Activated CD4-positive, alpha-beta memory T cell treated with anti-CD3 and anti-CD28 coated beads, Interleukin-2, amount 10 ng/mL, durations not matched to agents 7 days and 5 days (primary cell): ENCODE data around the gene SLFN5. TPM values are rescaled to one million over a fixed set of nuclear protein-coding genes. Genes with fewer than 3 reads are reported as not detected.
"Not testable (repeated sequence)": the region's sequence is repeated elsewhere in the genome, so short reads cannot be mapped to it uniquely, and the experiment has no call there.

ENCODE experiments used
- CTCF ChIA-PET: fragments of 350-600 bp; sonication (Branson Sonifier 250); formaldehyde crosslinking; loops from one replicate; lab custom pipeline; 2021; ENCODE audit warnings: antibody characterized with exemption, inconsistent platforms; lab: Charles Lee
- POLR2A ChIA-PET: fragments of 350-600 bp; sonication (Branson Sonifier 250); formaldehyde crosslinking; loops from one replicate; lab custom pipeline; 2021; ENCODE audit warnings: antibody characterized with exemption; lab: Charles Lee
- DNase-seq: peaks from one replicate; pipeline ENCODE4 v3.0.0-alpha.2; 2020
- H3K27ac Mint-ChIP-seq: one replicate; pipeline ENCODE4 v1.8.0; 2021; ENCODE audit warnings: mild to moderate bottlenecking, mixed read lengths
- H3K27me3 Mint-ChIP-seq: one replicate; pipeline ENCODE4 v1.8.0; 2021; ENCODE audit warnings: mixed read lengths
- H3K36me3 Mint-ChIP-seq: one replicate; pipeline ENCODE4 v1.8.0; 2021; ENCODE audit warnings: low read depth, mixed read lengths
- H3K4me1 Mint-ChIP-seq: one replicate; pipeline ENCODE4 v1.8.0; 2021; ENCODE audit warnings: mixed read lengths
- H3K4me3 Mint-ChIP-seq: one replicate; pipeline ENCODE4 v1.8.0; 2021; ENCODE audit warnings: mild to moderate bottlenecking, mixed read lengths
- H3K9me3 Mint-ChIP-seq: one replicate; pipeline ENCODE4 v1.8.0; 2021; ENCODE audit warnings: mixed read lengths
- total RNA-seq, 2 experiments: library from RNA; stranded (reverse); gene quantifications; one replicate each; pipeline ENCODE4 v1.2.3, GENCODE V29; 2021

SLFN5 gene
- total RNA-seq, 2 experiments from 2014 or later = 231 to 240 TPM

DNA sequence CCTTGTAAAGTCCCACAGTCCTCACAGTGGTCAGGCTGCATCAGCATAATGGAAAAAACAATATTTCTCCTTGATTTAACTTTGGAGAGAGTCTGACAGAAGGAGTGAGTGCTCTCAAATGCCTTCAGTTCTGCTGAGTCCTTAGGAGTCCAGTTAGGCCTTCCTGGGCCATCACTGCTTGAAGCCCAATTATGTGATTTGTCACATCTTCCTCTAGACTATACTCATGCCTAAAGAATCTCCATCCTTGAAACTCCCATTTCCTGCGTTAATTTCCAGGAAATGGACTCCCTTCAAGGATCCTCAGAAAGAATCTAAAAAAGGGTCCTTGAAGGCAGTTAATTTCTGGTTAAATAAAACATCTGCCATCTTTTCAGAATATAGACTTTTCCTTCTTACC is 52.8 kb downstream of the SLFN5 start:
- Mint-ChIP-seq H3K4me3 (no peak overlapping the region), H3K36me3 (peaks cover 9% of the 10 kb centered on the region), H3K9me3 (peaks cover 22% of the 10 kb centered on the region), H3K27ac (no peak overlapping the region), H3K4me1 (peaks cover 3% of the 10 kb centered on the region), H3K27me3 (peaks cover 34% of the 10 kb centered on the region)
- DNase-seq = no peak
- POLR2A ChIA-PET = no interaction called here
- CTCF ChIA-PET = no interaction called here

DNA sequence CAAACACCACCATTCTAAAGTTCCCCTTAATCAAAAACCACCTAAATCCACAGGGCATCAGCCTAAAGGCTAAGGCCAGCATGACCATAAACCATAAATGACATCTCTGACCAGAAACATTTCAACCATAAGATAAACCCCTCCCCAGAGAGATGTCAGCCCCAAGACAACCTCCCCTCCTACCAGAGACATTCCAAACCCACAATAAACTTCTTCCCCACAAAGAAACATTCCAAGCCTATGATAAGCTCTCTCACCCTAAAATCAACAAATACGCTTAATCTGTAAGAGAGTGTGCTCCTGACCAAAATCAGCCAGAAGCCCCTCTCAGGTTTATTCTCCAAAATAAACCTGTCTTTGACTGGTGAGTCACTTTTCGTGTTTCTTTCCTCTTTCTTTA is 54.8 kb downstream of the SLFN5 start:
- Mint-ChIP-seq H3K4me3 (no peak overlapping the region), H3K36me3 (peaks cover 17% of the 10 kb centered on the region), H3K4me1 (peaks cover 3% of the 10 kb centered on the region), H3K27me3 (peaks cover 33% of the 10 kb centered on the region), H3K9me3 (peaks cover 33% of the 10 kb centered on the region), H3K27ac (no peak overlapping the region)
- ChIA-PET CTCF (no interaction called here), POLR2A (no interaction called here)
- DNase-seq = no peak

DNA sequence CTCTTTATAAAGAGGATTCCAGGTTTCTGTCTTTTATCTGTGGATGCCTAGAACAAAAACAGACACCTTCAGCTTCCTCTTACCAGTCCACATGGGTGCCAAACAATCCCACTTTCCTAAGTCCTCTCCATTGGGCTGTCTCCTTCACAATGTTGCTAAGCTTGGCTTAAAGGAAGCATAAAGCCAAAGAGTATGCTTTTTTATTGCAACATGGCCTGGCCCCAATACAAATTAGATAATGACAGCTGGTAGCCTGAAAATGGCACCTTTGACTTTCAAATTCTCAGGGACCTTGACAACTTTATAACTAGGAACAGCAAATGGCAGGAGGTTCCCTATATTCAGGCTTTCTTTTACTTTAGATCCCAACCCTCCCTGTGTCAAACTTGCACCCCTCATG is 55.8 kb downstream of the SLFN5 start:
- Mint-ChIP-seq H3K36me3 (peaks cover 21% of the 10 kb centered on the region), H3K27me3 (peaks cover 25% of the 10 kb centered on the region), H3K4me1 (peaks cover 3% of the 10 kb centered on the region), H3K9me3 (peaks cover 39% of the 10 kb centered on the region), H3K4me3 (no peak overlapping the region), H3K27ac (no peak overlapping the region)
- ChIA-PET CTCF (interaction anchor here (2.0 kb wide), 1 partner anchor 14 kb away, joined by 7 read pairs; no protein-coding TSS in a partner anchor), POLR2A (no interaction called here)
- DNase-seq = no peak

DNA sequence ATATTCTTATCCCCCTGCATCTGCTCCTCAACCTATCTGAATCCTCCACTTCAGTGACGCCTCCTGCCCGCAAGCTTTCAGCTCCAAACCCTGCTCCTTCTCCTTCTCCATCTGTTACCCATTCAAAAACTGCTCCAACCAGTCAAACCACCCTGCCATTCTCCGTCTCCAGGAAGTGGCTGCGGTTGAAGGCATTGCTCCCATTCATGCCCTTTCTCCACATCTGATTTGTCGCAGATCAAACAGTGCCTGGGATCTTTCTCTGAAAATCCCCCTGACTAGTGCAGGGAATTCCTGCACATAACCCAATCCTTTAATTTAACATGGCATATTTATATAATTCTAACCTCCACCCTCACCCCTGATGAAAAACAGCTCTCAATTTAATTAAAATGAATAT is 56.3 kb downstream of the SLFN5 start:
- POLR2A ChIA-PET = no interaction called here
- CTCF ChIA-PET = interaction anchor here (2.0 kb wide), 1 partner anchor 14 kb away, joined by 7 read pairs; no protein-coding TSS in a partner anchor
- no peak for DNase-seq
- Mint-ChIP-seq H3K4me3 (no peak overlapping the region), H3K36me3 (peaks cover 26% of the 10 kb centered on the region), H3K4me1 (peaks cover 3% of the 10 kb centered on the region), H3K27me3 (peaks cover 21% of the 10 kb centered on the region), H3K27ac (no peak overlapping the region), H3K9me3 (peaks cover 44% of the 10 kb centered on the region)

DNA sequence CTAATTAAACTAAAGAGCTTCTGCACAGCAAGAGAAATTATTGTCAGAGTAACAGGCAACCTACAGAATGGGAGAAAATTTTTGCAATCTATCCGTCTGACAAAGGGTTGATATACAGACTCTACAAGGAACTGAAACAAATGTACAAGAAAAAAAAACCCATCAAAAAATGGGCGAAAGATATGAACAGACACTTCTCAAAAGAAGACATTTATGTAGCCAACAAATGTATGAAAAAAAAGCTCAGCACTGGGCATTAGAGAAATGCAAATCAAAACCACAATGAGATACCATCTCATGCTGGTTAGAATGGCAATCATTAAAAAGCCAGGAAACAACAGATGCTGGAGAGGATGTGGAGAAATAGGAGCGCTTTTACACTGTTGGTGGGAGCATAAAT is 66.5 kb downstream of the SLFN5 start:
- peaks cover 18% of the 10 kb centered on the region for H3K9me3 Mint-ChIP-seq
- POLR2A ChIA-PET = interaction anchor here (6.4 kb wide), 1 partner anchor 228 kb away, joined by 141 read pairs; the partner anchor contains the start of gene SLFN12L
- H3K27ac Mint-ChIP-seq = not testable (repeated sequence)

DNA sequence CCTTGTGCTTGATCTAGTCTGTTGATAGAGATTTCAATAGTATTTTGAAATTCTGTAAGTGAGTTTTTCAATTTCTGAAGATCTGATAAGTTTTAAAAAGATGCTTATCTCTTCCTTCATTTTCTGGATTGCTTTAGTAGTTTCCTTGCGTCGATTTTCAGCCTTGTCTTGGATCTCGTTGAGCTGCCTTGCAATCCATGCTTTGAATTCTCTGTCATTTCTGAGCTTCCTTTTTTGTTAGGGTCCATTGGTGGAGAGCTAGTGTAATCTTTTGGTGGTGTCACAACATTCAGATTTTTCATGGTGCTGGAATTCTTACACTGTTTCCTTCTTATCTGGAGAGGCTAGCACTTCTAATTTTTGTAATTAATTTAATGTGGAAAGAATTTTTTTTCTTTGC is 69.5 kb downstream of the SLFN5 start:
- Mint-ChIP-seq H3K27me3 (peaks cover 7% of the 10 kb centered on the region), H3K4me3 (no peak overlapping the region), H3K4me1 (peaks cover 37% of the 10 kb centered on the region), H3K9me3 (peaks cover 9% of the 10 kb centered on the region), H3K27ac (no peak overlapping the region), H3K36me3 (peaks cover 10% of the 10 kb centered on the region)
- DNase-seq = no peak
- ChIA-PET CTCF (interaction anchor here (0.6 to 4.0 kb wide), 31 partner anchors 13 to 582 kb away, joined by 3 to 91 read pairs (median 5); partner anchors contain the start of genes SLFN11, SLFN12L and SLFN13), POLR2A (interaction anchor here (0.7 to 6.4 kb wide), 17 partner anchors 34 to 301 kb away, joined by 3 to 141 read pairs (median 7); partner anchors contain the start of genes PEX12, SLFN11, SLFN12L and SLFN13)

More for the DNA sequence above, 66.5 kb downstream of the SLFN5 start:
- Mint-ChIP-seq H3K4me1 (peaks cover 24% of the 10 kb centered on the region), H3K36me3 (peaks cover 12% of the 10 kb centered on the region)
- DNase-seq, CTCF ChIA-PET, H3K27me3 Mint-ChIP-seq, H3K4me3 Mint-ChIP-seq: not testable (repeated sequence)

DNA sequence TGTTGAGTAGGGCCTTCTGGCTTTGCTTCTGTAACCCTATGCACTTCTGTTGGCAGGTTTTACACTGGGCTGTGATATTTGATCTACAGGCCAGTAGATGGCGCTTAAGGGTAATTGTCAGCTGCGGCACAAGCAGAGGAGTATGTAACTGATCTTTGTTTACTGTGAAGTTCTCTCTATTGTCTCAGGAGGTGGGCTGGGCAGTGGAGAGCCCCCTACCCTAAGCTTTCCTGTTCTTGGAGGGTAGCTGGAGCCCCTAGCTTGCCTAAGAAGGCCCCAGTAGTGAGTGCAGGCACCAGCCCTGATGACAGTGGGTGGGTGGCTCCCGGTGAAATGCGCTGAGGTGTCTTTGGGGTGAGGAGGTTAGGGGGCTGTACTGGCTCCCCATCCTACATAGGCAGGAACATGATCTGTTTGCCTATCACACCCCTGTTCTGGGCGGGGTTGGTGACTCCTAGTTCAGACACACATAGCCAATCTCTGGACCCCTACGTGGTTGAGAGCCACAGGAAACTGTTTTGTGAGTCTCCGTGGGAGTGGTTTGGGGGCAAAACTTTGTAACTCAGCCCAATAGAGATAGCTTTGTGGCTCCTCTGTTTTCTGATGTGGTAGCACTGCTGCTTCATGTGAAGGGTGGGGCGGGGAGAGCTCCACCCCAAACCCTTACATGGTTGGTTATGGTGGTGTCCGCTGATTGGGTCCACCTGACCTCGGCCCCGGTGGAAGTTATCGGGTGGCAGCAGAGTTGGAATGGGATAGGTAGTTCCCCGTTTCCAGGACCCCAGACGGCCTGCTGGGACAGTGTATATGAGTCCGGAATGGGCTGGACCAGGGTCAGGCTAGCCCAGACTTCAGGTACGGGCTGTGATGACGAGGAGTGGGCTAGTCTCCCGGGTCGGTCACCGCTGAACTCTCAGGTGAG is 70.2 kb downstream of the SLFN5 start:
- H3K27me3 Mint-ChIP-seq = peaks cover 3% of the 10 kb centered on the region
- POLR2A ChIA-PET = interaction anchor here (0.6 to 6.4 kb wide), 28 partner anchors 9 to 497 kb away, joined by 3 to 141 read pairs (median 4); partner anchors contain the start of genes PEX12, SLFN11, SLFN12L and SLFN13
- peaks cover 10% of the 10 kb centered on the region for H3K36me3 Mint-ChIP-seq

DNA sequence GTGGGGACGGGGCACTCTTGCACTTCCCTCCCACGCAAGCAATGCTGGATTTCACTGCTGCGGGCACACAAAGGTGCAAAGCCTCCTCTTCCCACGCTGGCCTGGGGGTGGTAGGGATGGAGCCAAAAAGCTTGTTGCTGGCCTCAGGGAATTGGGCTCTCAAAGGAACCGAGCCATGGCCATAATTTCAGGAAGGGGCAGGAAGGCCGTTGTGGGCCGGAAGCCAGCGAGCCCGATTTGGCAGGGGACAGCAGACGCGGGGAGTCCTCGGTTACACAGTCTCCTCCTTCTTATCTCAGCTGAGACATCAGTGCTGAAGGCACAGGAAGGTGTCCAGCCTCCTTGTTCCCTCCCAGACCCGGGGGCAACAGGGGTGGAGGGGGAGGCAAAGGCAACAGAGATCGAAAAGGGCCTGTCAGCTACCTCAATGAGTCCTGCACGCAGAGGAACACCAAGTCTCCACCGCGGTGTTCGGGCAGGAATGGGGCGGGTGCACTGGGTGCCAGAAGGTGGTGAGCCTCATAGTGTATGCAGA is 71.1 kb downstream of the SLFN5 start:
- Mint-ChIP-seq H3K9me3 (peaks cover 9% of the 10 kb centered on the region), H3K27me3 (peaks cover 2% of the 10 kb centered on the region), H3K4me1 (peaks cover 45% of the 10 kb centered on the region), H3K27ac (peak overlapping the region; percentile 90), H3K4me3 (peak overlapping the region; percentile 83), H3K36me3 (peaks cover 15% of the 10 kb centered on the region)
- CTCF ChIA-PET = interaction anchor here (0.6 to 4.0 kb wide), 18 partner anchors 12 to 494 kb away, joined by 3 to 91 read pairs (median 6); partner anchors contain the start of genes SLFN11, SLFN12L and TAF15
- POLR2A ChIA-PET = interaction anchor here (1.0 to 6.4 kb wide), 12 partner anchors 28 to 275 kb away, joined by 3 to 141 read pairs (median 10); partner anchors contain the start of genes PEX12, SLFN11, SLFN12L and SLFN5
- DNase-seq = no peak

More for the DNA sequence above, 70.2 kb downstream of the SLFN5 start:
- peak; percentile 84 for DNase-seq
- Mint-ChIP-seq H3K9me3 (peaks cover 9% of the 10 kb centered on the region), H3K4me1 (peaks cover 42% of the 10 kb centered on the region), H3K4me3 (peak overlapping the region; percentile 83), H3K27ac (peak overlapping the region; percentile 90)
- CTCF ChIA-PET = interaction anchor here (0.6 to 4.0 kb wide), 39 partner anchors 13 to 581 kb away, joined by 3 to 91 read pairs (median 5); partner anchors contain the start of genes SLFN11, SLFN12L, SLFN13 and TAF15

DNA sequence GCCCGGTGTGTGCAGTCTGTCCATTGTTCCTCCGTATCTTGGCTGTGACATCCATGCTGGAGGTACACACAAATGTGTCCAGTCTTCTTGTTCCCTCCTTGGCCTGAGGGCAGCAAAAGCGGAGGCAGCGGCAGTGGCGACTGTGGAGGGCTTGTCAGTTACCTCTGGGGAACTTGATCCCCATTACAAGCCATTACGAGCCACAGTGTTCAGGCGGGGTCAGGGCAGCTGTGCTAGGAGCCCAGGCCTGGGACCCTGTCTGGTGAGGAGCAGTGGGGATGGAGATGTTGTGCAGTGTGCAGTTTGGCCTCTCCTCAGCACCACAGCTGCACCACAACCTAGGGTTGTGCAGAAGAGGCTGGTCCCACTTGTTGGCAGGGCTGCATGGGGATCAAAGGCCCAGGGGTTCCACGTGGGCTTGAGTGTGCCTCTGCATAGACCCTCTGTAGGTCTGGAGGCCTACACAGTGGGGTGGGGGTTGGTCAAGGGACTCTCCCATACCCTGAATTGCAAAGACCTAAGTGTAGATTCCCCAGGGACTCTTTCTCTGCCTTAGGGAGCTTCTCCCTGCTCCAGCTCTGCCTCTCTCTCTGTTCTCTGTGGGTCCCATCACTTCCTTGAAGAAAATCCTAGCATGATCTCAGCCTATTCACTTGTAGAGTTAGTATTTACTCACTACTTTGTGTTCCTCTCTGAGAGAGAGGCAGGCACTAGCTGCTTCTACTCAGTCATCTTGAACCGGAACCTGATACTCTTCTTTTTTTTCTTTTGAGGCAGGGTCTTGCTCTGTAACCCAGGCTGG is 71.7 kb downstream of the SLFN5 start:
- peaks cover 7% of the 10 kb centered on the region for H3K9me3 Mint-ChIP-seq
- peak overlapping the region; percentile 90 for H3K27ac Mint-ChIP-seq
- CTCF ChIA-PET = interaction anchor here (0.6 to 4.0 kb wide), 9 partner anchors 11 to 494 kb away, joined by 3 to 91 read pairs (median 6); partner anchors contain the start of genes SLFN12L and TAF15
- peak overlapping the region; percentile 83 for H3K4me3 Mint-ChIP-seq
- POLR2A ChIA-PET = interaction anchor here (1.0 to 6.4 kb wide), 6 partner anchors 32 to 264 kb away, joined by 3 to 141 read pairs (median 24); partner anchors contain the start of genes PEX12, SLFN11, SLFN12L and SLFN5
- H3K4me1 Mint-ChIP-seq = peaks cover 45% of the 10 kb centered on the region
- H3K36me3 Mint-ChIP-seq = peaks cover 16% of the 10 kb centered on the region
- H3K27me3 Mint-ChIP-seq = peaks cover 2% of the 10 kb centered on the region
- no peak for DNase-seq

DNA sequence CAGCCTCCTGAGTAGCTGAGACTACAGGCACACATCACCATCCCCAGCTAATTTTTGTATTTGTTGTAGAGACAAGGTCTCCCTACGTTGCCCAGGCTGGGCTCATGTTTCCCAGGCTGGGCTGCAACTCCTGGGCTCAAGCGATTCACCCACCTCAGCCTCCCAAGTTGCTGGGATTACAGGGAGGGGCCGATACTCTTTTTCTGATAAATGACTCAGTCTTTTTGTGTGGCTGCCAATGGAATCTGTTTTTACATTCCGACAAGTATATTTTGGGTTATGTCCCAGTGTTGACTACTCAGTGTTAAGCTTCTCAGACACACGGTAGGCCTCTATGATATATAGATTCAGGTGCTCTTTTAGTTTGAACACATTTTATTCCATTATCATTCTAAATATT is 72.4 kb downstream of the SLFN5 start:
- H3K9me3 Mint-ChIP-seq = peaks cover 4% of the 10 kb centered on the region
- H3K36me3 Mint-ChIP-seq = peaks cover 20% of the 10 kb centered on the region
- H3K27ac Mint-ChIP-seq = no peak overlapping the region
- ChIA-PET CTCF (interaction anchor here (0.6 to 1.8 kb wide), 3 partner anchors 10 to 224 kb away, joined by 4 to 6 read pairs (median 4); no protein-coding TSS in a partner anchor), POLR2A (interaction anchor here (3.3 to 6.4 kb wide), 2 partner anchors 73 to 222 kb away, joined by 28 to 141 read pairs; partner anchors contain the start of genes SLFN12L and SLFN5)
- H3K4me3 Mint-ChIP-seq = no peak overlapping the region
- peaks cover 2% of the 10 kb centered on the region for H3K27me3 Mint-ChIP-seq
- DNase-seq = no peak
- peaks cover 45% of the 10 kb centered on the region for H3K4me1 Mint-ChIP-seq

DNA sequence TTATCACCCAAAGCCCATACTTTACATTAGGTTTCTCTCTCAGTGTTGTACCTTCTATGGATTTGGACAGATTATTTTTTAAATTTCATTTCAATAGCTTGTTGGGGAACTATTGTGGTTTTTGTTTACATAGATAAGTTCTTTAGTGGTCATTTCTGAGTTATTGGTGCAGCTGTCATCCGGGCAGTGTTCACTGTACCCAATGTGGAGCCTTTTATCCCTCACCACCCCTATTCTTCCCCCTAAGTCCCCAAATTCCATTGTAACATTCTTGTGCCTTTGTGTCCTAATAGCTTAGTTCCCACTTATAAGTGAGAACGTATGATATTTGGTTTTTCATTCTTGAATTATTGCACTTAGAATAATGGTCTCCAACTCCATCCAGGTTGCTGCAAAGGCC is 73.1 kb downstream of the SLFN5 start:
- Mint-ChIP-seq H3K4me1 (peaks cover 45% of the 10 kb centered on the region), H3K36me3 (peaks cover 19% of the 10 kb centered on the region), H3K27me3 (peaks cover 2% of the 10 kb centered on the region), H3K9me3 (peaks cover 4% of the 10 kb centered on the region), H3K27ac (no peak overlapping the region), H3K4me3 (no peak overlapping the region)
- POLR2A ChIA-PET = no interaction called here
- DNase-seq = no peak
- CTCF ChIA-PET = interaction anchor here (0.6 to 1.8 kb wide), 2 partner anchors 97 to 223 kb away, joined by 4 to 6 read pairs; no protein-coding TSS in a partner anchor
